ENCODE data around the gene PALLD. TPM values are rescaled to one million over a fixed set of nuclear protein-coding genes. Genes with fewer than 3 reads are reported as not detected.
A peak's percentile ranks its signal among the peaks of the same experiment; 100 is the strongest.

The PALLD gene
- total RNA-seq, 2 donors from 2014 or later = 92.7 to 138 TPM

DNA sequence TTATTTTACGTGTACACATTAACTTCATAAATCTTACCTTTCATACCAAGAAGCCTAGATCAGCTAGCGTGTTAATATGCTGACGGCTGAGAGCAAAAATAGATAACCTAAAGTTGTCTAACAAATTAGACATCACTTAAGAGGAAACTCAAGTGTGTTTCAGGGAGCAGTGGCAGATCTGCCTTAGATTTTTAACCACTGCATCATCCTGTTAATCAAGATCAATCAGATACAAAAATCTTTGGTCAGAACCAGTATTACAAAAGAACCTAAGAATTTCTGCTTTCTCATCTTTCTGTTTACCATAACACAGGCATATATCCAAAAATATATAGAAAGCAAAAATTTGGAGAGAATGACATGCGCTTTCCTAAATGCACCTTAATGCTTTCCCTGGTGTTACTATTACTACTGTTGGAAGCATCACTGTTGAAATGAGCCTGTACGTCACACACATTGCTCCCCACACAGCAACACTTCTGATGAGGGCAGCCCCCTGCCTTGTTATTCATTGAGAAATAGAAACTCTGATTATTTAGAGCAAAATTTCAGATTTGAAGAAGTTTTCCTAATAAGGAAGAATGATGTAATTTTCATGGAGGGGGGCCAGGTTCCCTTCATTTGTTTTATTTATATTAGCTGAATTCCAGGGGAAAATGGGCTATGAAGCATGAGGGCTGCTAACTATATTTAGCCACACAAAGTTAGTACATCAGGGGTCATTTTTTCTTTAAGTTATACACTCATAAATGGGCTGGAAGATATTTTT, 360.9 kb downstream of the PALLD start:
- ATAC-seq = no peak
- intact Hi-C loops (cut with DNase I, micrococcal nuclease) = no loop called here

DNA sequence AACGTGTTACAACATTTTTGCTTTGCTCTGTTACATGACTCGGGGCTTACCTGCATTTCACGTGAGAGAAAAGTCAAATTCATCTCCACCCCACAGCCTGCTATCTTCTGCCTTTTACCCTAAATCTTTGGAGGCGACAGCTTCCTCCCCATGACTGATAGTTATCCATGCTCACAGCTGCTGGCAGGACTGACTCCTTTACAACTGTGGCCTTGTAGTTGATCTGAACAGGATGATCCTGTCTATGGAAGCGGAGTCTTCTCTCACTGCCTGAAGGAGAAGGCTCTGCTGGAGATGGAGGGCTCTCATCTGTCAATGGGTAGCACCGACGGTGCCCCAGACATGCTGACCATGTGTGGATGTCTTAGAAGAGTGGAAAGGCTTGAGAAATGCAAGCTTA, 362.2 kb downstream of the PALLD start:
- ATAC-seq (no peak), DNase-seq (no peak)
- intact Hi-C loops (cut with DNase I, micrococcal nuclease) = no loop called here

More for the DNA sequence above, 360.9 kb downstream of the PALLD start:
- no peak for DNase-seq

DNA sequence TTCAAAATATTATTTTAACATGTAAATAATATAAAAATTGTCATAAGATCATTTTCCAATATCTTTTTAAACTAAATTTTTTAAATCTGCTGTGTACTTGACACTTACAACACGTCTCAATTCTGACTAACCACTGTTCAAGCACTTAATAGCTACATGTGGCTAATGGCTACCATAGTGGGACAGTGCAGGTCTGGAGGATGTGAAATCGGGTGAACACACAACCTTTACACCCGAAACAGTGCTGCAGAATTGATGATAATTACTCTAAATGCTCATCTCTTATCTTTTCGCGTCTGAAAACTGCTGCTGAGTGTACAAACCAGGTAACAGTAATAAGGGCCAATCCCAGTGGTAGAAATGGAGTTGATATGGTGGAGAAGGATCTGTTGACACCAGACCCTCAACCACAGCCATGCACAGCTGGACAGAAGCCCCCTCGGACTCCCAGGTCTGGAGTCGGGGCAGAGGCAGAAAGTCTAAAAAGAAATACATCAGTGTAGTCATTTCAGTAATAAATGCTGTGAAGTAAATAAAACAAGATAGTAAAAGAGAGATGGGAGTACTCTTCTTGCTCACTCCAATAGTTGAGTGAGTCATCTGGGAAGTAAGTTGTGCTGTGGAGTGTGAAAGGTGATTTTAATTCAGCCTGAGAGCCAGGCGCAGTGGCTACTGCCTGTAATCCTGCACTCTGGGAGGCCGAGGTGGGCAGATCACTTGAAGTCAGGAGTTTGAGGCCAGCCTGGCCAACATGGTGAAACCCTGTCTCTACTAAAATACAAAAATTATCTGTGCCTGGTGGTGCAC, 363.2 kb downstream of the PALLD start:
- ATAC-seq (peak; percentile 37), DNase-seq (no peak)
- intact Hi-C loops (cut with DNase I, micrococcal nuclease) = no loop called here

DNA sequence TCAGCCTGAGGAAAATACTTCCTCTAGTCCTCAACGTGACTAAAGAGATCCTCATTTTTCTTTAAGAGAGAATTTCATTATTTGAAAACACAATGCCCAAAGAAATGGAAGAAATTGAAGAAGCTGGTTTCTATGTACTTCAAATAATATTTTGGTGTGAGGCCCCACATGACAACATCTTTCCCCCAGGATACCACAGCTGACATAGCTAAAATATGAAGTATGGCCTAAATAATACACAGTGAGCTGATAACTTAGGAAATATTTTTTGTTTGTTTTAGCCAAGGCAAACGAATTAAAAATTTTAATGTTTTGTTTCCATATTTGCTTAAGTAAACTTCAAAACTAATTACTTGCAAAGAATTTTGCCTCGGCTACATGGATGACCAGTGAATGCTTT, 364.0 kb downstream of the PALLD start:
- no peak for ATAC-seq
- no peak for DNase-seq
- intact Hi-C loops (cut with DNase I, micrococcal nuclease) = no loop called here

DNA sequence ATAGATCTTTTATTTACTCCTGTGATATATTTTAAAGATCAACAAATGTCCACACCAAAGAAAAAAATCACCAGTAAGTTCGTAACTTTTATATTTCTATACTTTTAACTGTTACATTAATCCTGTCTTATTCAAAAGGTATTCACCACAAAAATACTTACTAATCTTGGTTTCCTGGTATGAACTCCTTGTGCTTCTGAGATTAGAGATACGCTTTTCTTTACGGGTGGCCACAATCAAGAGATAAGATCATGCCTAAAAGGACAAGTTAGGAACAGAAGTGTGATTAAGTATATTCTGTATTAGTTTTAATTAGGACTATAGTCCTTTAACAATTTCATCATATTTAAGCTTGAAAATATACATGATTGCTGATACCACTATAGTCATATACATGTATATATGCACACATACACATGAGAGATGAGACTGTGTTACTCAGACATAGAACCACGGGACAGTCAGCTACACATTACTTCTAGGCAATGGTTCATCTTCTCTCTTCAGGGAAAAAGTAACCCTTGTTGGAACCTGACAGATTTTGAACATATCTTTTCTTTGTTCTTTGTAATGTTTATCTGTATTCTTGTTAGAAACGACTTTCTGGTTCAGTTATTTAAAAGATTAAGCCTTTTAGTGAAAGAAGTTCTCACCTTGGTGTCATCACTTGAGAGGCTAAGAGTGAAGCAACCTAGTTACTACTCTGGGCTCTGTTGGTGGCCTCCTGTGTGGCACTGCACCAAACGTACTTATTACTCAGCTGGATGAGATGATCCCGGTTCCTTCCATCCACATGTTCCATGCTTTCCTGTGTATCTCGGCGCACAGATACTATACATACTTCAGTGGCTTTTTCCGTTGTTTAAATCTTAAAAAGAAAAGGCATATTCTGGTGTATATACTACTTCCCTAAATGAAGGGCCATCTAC, 367.1 kb downstream of the PALLD start:
- DNase-seq (no peak), ATAC-seq (no peak)
- intact Hi-C loops (cut with DNase I, micrococcal nuclease) = no loop called here

DNA sequence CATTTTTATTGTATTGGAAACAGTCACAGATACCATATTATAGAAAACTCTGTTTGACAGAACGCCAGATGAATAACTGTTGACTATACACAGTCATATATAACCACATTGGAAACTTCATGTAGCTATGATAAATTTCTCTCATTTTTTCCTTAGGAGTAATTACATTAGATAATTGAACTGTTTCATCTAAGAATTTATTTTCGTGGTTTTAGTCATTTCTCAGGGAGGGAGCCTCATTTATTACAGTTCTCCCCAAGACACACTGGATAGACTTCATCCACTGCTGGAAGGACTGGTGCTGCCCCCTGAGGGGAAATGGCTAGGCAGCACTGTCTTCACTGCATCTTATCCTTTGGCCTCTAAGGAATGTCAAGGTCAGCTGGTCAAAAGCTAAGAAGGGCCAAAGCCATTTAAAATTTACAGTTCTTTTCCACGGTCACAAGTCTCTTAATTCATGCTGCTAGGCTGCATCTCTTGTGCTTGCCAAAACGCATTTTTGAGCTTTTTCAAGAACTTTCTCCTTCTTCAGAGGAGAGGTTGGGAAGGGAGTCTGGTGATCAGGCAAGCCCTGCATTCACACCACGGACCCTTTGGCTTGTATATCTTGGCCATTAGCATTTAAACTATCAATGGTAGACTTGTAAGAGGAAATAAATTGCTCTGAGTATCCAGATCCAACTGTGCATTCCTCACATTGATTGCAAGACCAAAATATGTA, 368.1 kb downstream of the PALLD start:
- DNase-seq (no peak), ATAC-seq (no peak)
- intact Hi-C loops (cut with DNase I, micrococcal nuclease) = no loop called here

DNA sequence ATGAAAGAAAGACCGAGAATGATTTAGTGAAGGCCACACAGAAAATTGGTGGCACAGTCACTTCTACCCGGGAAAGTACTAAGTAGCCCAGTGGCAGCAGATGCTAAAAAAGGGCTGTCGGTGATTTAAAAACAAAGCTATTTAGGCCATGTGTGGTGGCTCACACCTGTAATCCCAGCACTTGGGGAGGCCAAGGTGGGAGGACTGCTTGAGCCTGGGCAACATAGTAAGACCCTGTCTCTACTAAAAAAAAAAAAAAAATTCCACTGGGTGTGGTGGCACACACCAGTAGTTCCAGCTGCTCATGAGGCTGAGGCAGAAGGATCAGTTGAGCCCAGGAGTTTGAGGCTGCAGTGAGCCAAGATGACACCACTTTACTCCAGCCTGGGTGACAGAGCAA, 369.0 kb downstream of the PALLD start:
- intact Hi-C loops (cut with DNase I, micrococcal nuclease) = no loop called here
- no peak for ATAC-seq

DNA sequence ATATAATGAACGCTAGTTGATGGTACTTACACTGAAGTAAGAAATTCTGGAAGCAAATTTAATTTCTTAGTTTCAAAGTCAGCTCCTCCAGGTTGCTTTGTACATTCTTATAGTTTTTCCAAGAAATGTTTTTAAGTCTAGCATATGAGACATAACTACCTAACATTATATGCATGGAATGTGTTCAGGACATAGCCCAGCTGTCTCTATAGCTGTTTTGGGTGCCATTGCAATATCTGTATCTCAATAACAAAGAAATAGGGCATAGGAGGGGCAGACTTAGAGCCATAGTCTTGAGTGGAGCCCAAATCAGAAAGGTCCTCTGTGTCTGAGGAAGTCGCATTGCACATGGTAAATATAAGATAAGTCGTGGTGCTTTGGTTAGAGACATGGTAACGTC, 369.8 kb downstream of the PALLD start:
- DNase-seq = no peak
- intact Hi-C loops (cut with DNase I, micrococcal nuclease) = no loop called here

More for the DNA sequence above, 369.0 kb downstream of the PALLD start:
- DNase-seq = no peak

DNA sequence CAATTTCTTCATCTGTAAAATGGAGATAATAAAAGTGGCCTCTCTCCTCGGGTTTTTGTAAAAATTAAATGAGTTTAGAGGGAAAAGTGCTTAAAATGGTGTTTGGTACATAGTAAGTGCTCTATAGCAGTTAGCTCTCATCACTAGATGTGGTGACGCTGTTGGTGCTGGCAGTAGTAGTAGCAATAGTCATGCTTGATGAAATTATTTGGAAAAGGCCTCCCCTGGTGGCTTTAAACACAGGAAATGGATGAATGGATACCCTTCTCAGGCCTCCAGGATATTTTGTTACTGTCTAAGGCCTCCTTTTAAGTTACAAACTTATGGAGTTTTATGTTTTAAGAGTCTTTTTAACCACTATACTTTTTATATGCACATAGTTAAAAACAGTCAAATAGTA, 370.3 kb downstream of the PALLD start:
- intact Hi-C loops (cut with DNase I, micrococcal nuclease) = no loop called here
- no peak for ATAC-seq
- no peak for DNase-seq

More for the DNA sequence above, 369.8 kb downstream of the PALLD start:
- no peak for ATAC-seq

DNA sequence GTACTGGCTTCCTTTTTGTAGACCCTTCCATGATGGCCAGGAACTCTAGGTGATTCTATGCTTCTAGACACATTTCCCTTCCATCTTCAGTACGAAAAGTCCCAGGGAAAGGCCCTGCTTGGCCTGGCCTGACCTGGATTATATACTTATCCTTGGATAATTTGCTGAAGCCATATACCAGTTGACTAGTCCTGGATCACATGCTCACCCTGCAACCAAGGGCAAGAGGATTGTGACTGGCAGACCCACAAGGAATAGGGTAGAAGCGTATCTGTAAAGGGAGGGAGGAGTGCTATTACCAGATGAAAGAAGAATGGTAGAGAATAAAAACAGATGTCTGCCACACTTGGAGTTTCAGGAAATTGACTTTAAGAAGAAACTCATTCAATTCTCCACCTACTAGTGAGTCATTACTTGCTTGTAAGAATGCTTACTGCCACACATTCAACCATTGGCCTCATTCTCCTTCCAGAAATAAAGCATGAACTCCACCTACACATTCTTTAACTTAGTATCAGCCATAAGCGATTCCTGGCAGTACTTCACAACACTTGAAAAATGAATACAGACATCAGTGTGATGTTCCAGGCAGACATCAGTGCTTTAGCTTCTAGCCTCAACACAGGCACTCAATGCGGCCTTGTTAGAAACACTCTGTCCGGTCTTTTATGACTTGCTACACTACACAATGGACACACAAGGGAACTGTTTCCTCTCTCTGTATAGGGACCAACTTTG, 371.4 kb downstream of the PALLD start:
- intact Hi-C loops (cut with DNase I, micrococcal nuclease) = no loop called here

DNA sequence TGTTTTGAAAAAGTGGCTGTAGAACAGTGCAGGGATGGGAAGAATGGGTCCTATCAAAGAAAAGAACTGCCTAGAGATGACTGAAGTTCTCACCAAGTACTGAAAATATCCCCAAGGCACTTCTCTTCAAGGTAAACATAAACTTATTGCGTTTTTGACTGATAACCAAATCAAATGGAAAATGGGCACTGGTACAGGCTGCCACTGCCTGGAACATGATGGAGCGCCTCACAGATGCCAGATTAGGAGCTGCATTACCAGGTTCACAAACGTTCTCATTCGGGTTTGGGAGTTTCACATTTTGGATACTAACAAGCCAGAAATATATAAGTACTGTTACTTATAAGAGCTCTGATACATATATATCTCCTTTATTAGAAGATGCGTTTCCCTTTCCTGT, 371.9 kb downstream of the PALLD start:
- ATAC-seq = no peak
- DNase-seq = no peak

More for the DNA sequence above, 371.4 kb downstream of the PALLD start:
- peak; percentile 46 for ATAC-seq
- DNase-seq = no peak

DNA sequence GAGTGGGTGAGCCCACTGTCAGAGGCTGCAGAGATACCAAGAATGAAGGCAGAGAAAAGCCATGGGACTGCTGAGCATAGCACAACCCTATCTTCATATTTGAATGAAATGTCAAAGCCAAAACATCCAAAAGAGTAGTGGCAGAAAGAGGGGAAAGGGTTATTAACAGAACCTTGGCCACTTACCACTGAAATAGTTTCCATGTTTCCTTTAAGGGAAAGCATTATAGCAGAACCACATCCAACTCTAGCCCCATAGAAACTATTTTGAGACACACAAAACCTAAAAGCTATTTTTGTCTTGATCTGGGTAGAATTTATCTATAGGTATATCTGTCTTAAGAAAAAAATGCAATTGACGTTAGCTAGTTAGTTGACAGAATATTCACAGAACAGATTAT, 373.2 kb downstream of the PALLD start:
- ATAC-seq = no peak
- DNase-seq = no peak
- intact Hi-C loops (cut with DNase I, micrococcal nuclease) = no loop called here

More for the DNA sequence above, 371.9 kb downstream of the PALLD start:
- intact Hi-C loops (cut with DNase I, micrococcal nuclease) = no loop called here

DNA sequence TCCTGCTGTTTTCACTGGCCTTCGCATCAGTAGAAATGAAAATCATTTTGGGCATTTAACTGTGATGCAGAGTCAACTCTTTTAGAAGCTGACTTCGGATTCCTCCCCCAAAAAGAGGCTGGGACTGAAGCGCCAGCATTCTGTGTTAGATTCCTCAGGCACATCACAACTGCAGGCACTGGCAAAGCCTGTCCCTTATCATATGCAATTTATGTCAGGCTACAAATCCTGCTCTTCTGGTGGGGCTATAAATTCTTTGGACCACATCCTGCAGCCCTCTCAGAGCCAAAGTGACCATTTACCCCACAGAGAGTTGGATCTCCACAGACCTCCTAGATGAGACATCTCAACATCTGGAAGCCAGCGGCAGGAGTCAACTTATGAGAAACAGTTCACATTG, 374.8 kb downstream of the PALLD start:
- DNase-seq (no peak), ATAC-seq (no peak)
- intact Hi-C loops (cut with DNase I, micrococcal nuclease) = no loop called here

DNA sequence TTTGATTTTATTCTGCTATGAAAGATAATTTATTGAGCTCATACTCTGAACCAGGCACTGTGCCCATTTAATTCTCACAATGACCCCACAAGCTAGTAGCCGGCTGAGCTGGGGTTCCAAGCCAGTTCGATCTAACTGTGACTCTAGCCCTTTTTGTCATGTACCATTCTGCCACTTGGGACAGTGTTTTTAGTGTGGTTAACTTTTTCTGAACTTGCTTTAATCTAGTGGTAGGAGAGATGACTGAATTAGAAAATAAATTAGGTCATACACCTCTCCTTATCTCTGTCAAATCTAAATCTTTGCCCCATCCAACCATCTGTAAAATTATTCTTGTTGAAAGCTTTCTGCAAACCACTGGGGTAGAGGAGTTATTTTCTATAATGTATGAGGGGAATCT, 377.2 kb downstream of the PALLD start:
- DNase-seq (no peak), ATAC-seq (no peak)
- intact Hi-C loops (cut with DNase I, micrococcal nuclease) = no loop called here

DNA sequence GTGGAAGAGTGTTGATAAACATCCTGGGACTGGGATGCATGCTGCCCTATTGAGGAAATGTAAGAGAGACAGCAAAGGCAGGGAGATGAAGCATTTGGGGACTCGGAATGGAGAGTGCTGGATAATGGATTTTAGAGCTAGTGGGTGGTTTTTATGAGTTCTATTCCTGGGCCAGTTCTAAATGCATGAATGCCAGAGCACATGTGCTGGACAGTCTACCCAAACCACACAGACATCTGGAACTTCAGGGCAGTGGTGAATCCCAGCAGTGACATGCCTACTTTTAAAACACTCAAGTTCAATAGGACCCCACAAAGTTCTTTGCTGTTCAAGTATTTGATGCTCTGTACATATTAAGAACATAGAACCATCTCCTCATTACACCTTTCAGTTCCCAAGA, 379.3 kb downstream of the PALLD start:
- DNase-seq (no peak), ATAC-seq (no peak)
- intact Hi-C loops (cut with DNase I, micrococcal nuclease) = no loop called here

DNA sequence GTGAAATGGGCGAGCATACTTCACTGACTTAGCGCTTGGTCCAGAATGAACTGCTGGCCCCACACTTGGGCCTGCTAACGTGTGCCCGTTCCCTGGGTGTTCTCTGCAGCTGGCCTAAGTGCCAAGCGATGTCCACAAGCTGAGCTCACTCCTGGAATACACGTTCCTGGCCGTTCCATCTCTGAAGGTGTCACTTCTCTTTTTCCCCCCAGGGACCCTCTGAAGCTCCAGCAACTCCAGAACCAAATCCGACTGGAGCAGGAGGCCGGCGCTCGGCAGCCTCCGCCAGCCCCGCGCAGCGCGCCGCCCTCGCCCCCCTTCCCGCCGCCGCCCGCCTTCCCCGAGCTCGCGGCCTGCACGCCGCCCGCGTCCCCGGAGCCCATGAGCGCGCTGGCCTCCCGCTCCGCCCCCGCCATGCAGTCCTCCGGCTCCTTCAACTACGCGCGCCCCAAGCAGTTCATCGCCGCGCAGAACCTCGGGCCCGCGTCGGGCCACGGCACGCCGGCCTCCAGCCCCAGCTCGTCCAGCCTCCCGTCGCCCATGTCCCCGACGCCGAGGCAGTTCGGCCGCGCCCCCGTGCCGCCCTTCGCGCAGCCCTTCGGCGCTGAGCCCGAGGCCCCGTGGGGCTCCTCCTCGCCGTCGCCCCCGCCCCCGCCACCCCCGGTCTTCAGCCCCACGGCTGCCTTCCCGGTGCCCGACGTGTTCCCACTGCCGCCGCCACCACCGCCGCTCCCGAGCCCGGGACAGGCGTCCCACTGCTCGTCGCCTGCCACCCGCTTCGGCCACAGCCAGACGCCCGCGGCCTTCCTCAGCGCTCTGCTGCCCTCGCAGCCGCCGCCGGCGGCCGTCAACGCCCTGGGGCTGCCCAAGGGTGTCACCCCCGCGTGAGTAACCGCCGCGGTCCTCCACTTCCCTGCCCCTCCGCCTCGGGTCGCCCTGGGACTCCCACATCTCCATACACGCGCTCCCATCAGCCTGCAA, 380.9 kb downstream of the PALLD start:
- intact Hi-C loops (cut with DNase I, micrococcal nuclease) = no loop called here
- ATAC-seq (peak; percentile 59), DNase-seq (peak; percentile 29 to 31)

DNA sequence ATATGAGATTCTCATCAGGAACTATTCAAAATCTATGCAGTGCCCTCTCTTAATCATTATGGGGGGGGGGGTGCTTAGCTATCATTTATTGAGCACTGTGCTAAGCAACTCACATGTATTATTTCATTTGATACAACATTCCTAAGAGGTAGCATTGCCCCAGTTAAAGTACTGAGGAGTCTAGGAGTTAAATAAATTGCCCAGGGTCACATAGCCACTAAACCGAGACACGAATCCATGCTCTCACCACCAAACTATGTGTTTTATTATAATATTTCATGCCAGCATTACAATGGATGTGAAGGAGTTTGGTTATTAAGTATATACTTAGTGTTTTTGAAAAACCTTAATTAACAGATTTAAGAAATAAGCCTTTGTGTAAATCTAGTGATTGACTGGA, 381.8 kb downstream of the PALLD start:
- intact Hi-C loops (cut with DNase I, micrococcal nuclease) = no loop called here
- DNase-seq (no peak), ATAC-seq (no peak)
